ENCODE results near the gene SPR. TPM values are rescaled to one million over a fixed set of nuclear protein-coding genes. Genes with fewer than 3 reads are reported as not detected.
A peak's percentile ranks its signal among the peaks of the same experiment; 100 is the strongest.

The SPR gene
- polyA plus RNA-seq (ENCODE audit: insufficient read depth in 1 of 5, insufficient read length in 5 of 5, low replicate concordance in 1 of 5), result 1 to 10 TPM; 3.8 to 6.6 (median 6.3) TPM
- long read RNA-seq, donor 1, transcript SPR-201 (3 exons, 1,480 nt), result major isoform, 11 of 17 reads
- long read RNA-seq, donor 1, partial matches to known transcripts, result 6 of 17 reads
- long read RNA-seq, donor 1, other reads (novel, unspliced or antisense), result 0 of 17 reads
- long read RNA-seq, donor 2, partial matches to known transcripts, result 0 of 1 reads
- long read RNA-seq, donor 2, other reads (novel, unspliced or antisense), result 0 of 1 reads
- long read RNA-seq, donor 3, partial matches to known transcripts, result 0 of 2 reads
- long read RNA-seq, donor 3, other reads (novel, unspliced or antisense), result 0 of 2 reads
- long read RNA-seq, donor 4, partial matches to known transcripts, result 0 of 2 reads
- long read RNA-seq, donor 4, other reads (novel, unspliced or antisense), result 0 of 2 reads
- long read RNA-seq, donor 5, partial matches to known transcripts, result 0 of 3 reads
- long read RNA-seq, donor 5, other reads (novel, unspliced or antisense), result 0 of 3 reads
- long read RNA-seq, donor 6, partial matches to known transcripts, result 0 of 4 reads
- long read RNA-seq, donor 6, other reads (novel, unspliced or antisense), result 0 of 4 reads
- long read RNA-seq, donor 7, result 0 reads
- long read RNA-seq, donor 8, partial matches to known transcripts, result 0 of 4 reads
- long read RNA-seq, donor 8, other reads (novel, unspliced or antisense), result 0 of 4 reads

DNA sequence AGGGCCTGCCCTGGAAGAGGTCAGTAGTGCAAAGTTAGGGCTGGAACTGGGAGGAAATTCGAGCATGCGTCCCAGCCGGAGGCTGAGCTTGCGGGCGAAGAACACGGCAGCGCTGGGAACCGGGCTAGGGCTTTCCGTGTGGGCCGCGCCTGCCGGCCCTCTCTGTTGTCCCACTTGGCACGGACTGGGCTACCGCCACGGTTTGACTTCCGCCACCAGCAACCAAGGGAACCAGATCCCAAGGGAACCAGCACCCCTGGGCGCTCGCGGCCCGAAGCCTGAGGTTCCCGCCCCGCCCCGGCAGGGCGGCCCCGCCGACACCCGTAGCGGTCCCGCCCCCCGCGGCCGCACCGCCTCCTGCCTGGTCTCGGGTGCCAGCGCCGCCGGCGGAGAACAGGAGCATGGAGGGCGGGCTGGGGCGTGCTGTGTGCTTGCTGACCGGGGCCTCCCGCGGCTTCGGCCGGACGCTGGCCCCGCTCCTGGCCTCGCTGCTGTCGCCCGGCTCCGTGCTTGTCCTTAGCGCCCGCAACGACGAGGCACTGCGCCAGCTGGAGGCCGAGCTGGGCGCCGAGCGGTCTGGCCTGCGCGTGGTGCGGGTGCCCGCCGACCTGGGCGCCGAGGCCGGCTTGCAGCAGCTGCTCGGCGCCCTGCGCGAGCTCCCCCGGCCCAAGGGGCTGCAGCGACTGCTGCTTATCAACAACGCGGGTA, at the start of gene SPR:
Gene SPR, plus strand, starts transcription at position 377 of the 708 bp plus-strand sequence. Its CDS starts 25 bp downstream, at position 402.
- DNase-seq, result peak in 1 of 2 donors; percentile 37

DNA sequence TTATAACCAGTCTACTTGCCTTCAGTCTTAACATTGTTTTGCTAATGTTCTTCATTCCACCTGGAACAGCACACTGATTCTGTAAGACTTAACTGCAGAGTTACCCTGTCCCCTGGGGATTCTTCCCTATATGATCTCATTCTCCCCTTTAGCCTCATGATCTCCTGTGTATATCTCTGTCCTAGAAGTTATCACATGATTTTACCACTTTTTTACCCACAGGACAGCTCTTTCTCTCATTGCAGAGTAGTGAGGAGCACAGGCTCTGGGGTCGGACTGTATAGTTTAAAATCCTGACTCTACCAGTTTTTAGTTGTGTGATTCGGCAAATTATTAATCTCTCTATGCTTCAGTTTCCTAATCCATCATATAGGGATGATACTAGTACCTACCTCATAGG, 47.1 kb upstream of the SPR start:
- DNase-seq, result no peak

DNA sequence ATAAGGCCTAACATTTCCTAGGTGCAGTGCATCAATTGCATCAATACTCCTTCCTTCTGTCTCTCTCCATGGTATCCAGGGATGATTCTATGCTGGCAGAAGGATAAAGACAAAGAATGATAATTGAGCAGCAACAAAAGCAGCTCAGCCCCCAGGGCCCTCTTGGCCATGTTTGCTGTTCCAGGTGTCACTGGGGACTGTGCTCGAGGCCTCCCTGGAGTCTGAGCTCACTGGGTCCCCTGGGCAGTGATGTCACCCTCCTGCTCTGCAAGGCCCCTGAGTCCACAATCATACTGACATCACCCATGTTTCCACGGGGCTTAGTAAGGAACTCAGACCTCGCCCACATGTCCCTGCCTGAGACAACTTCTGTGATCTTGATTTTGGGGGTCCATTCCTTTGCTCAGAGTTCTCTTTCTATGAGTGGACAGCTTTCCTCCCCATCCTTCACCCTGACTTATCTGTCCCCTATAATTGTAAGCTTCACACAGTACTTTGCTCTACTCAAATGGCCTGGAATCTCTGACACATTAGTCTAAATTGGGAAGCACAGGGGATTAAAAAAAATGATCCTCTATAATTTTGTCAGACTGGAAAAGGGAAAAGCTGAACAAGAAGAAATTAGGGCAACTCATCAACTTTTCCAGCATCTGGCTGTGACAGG, 45.6 kb upstream of the SPR start:
- no peak for DNase-seq

DNA sequence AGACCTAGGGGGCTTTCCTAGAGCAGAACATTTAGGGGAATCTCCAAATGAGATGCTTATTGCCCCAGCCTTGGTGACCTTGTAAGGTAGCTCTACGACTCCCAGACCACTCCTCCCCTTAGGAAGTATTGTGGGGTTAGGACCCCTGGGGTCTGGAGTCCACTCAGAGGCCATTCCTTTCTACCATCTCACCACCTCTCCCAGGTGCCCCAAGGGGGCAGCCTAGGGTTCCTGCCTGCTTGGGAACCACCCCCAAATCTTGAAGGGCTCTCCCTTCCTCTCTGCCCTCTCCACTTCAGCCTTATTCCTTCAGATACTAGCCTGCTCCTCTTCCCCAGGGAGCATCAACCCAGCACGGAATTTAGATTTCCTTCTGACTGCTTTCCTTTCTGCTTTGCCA, 43.9 kb upstream of the SPR start:
- no peak for DNase-seq

DNA sequence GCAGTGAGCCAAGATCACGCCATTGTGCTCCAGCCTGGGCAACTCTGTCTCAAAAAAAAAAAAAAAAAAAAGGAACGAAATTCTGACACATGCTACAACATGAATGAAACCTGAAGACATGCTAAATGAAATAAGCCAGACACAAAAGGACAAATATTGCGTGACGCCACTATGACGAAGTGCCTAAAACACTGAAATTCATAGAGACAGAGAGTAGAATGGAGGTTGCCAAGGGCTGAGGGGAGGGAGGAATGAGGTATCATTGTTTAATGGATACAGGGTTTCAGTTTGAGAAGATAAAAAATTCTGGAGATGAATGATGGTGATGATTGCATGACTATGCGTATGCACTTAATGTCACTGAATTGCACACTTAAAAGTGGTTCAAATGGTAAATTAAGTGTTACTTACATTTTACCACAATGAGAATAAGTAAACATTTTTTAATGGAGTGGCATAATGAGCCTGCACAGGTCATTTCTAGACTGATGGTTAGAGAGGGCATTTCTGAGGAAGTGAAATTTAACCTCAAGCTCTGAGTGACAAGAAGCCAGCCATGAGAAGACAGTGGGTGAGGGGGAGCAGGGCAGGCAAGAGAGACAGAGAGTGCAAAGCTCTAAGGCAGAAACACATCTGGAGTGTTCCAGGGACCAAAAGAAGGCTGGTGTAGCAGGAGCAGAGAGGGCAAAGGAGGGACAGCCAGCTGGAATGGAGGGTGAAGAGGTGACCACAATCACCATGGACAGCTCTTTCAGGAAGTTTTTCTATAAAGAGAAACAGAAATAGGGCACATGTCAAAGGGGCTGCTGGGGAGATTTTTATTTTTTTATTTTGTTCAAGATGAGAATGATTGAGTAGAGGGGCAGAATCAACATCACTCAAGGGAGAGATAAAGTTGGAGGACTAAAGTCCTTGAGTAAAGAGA, 40.8 kb upstream of the SPR start:
- DNase-seq, result no peak

DNA sequence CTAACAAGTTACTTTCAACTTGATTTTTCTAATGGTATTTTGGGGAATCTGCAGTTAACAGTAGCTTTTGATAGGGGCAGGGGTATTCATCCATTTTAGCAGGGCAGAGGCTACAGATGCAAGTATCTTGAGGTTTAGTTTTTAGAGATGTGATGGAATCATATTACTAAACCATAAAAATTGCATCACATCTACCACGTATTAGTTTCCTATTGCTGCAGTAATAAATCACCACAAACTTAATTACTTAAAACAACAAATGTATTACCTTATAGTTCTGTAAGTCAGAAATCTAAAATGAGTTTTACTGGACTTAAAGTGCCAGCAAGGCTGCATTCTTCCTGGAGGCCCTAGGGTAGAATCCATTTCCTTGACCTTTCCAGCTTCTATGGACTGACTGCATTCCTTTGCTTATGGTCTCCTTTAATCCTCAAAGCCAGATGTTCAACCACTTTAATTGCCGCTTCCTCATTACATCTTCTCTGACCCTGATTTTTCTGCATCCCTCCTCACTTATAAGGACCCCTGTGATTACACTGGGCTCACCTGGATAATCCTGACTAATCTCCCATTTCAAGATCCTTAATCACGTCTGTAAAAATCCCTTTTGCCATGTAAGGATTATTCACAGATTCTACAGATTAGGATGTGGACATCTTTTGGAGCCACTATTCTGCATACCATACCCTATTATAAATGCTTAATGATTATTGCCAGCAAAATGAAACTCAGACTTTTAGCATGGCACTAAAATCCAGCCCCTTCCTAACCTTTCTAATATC, 39.5 kb upstream of the SPR start:
- DNase-seq, result no peak

DNA sequence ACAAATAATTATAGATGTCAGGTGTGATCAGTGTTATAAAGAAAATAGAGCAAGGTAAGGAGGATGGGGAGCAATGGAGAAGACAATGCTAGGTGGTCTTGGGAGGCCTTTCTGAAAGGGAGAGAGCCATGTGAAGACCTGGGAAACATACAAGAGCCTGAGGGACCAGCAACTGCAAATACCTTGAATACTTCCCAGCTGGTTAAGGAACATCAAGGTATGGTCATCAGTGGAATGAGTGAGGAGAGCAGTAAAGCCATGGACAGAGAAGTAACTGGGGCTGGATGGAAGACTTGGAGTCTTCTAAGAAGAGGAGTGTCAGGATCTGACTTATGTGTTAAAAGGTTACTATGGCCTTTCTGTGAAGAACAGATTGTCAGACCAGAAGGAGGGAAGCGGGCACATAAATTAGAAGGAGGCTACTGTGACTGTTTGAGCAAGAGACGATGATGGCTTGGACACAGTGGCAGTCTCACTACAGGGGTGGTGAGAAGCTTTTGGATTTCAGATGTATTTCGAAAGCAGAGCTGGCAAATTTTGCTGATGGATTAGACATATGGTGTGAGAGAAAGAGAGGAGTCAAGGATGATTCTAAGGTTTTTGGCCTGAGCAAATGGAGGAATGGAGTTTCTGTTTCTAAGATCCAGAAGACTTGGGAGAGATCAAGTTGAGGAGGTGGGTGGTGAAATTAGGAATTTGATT, 38.6 kb upstream of the SPR start:
- DNase-seq, result no peak

DNA sequence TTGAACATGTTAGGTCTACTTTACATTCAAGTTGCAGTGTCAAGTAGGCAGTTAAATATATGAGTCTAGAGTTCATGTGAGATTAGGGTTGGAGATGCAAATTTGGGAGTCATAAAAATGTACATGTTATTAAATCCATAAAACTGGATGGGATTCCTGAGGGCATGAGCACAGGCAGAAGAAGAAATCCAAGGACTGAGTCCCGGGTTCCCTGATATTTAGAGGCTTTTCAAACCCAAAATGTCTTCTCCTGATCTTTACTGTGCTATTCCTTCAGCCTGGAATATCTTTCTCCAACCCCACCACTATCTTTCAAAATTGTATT, 38.1 kb upstream of the SPR start:
- DNase-seq, result no peak

DNA sequence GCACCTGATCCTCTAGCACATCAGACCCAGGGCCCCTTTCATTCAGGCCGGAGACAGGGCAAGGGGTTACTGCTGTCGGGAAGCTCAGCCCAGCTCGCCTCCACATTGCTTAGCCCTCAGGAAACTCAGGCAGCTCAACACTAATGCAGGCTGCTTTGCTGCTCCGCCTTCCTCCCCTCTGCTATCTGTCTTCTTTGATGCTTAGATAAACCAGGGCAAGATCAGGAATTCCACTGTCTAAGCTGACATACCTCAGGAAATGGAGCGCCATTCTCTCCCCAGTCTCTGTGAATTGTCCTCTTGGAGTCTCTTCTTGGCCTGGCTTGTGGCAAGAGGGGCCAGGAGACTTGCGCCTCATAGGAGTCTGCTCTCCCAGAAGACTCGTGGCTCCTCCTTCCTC, 35.9 kb upstream of the SPR start:
- DNase-seq, result no peak

DNA sequence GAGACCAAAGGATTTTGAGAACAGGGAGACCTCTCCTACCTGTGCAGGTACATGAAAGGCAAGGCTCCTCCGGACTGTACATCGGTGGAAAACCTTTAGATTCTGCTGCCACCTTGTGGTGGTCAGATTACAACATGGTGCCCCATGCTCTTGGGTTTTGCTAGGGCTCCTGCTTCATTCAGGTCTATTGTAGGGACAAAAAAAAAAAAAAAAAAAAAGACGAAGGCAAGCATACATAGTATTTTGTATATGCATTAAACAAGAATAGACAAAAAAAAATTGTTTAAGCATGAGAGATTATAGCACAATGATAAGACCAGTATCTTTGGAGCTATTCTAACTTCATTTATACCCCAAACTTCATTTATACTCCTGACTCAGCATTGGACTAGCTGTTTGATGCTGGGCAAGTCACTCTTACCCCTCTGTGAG, 27.4 kb upstream of the SPR start:
- DNase-seq, result peak; percentile 35 to 59

DNA sequence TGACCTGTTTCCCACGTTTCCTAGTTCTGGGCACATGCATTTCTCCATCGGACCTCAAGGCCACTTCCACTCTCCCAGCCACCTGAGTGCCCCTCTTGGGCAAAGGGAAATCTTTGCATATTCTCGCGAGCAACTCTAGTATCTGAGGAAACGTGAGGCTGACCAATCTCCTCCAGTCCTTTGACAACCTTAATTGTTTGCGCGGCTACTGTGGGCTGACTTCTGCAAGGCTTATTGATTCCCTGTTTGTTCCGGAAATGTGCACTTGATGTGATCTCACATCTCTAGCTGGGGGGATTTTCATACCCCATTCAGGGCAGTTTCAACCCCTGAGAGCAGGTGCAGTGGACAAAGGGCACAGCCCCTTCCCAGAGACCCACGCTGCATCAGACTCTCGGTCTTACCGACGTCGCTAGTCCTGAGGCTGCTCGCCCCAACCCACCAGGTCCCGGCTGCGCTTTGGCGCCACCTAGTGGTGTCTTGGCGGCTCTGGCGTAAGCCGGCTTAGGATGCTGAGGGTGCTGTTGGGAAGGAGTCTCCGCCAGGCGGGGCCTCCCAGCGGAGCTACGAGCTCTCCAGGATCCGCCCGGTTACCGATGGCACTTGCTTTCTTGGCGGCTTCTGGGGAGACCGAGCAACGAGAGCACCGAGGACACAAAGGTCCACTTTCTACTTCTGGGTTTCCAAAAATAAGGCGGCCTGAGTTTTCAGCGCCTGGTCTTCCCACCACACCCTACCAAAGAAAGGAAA, 24.8 kb upstream of the SPR start:
- DNase-seq, result peak; percentile 84 to 86

DNA sequence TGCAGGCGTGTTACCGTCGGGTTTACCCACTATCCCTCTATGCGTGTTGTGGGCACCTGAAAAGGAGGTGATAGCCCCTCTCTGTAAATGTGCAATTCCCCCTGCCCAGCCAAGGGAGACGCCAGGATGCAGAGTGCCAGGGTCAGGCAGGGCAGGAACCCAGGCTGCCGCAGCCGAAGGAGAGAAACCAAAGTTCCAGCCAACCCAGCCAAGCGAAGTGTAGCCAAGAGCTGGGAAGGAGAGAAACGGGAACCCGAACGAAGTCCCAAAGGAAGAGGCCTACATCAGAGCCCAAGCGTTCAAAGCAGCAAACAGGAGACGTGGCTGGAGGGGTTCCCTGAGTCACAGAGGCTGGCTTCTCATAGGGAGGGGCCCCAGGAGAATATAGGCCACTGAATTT, 24.2 kb upstream of the SPR start:
- no peak for DNase-seq

DNA sequence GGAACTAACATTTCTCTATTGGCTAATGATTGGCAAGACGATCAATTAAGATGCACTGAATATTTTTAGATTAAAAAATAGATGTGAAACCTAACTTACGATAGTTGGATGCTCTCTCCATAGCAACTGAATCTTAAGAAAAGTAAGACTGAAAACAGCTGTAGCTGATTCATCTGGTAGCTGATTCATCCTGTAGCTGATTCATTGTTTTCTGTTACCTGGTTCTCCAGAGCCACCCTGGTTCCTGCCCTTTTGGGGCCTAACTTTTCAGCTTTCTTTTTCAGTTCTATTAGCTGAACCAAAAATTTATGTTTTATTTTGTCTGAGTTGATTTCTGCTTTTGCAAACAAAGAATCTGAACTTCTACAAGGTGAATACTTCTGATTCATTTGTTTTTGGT, 22.7 kb upstream of the SPR start:
- DNase-seq, result no peak

DNA sequence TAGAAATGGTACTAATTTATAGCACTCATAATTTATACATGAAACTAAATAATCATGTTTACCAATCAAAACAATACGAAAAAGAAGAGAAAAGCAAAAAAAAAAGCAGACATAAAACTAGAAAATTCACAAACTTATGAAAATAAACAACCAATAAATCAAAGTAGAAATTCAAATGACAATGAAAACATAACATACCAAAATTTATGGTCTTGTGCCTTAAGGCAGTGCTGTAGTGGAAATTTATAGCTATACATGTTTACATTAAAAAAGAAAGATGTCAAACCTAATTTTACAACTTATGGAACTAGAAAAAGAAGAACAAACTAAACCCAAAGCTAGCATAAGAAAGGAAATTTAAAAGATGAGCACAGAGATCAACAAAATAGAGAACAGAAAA, 16.1 kb upstream of the SPR start:
- no peak for DNase-seq

DNA sequence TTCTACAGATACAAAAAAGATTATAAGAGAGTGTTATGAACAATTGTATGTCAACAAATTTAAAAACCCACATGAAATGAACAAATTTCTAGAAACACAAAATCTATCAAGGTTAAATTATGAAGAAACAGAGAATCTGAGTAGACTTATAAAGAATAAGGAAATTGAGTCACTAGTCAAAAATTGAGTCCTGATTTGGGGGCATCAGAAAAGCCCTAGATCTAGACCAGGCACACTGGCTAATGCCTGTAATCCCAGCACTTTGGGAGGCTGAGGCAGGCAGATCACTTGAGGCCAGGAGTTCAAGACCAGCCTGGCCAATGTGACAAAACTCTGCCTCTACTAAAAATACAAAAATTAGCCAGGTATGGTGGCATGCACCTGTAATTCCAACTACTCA, 15.3 kb upstream of the SPR start:
- no peak for DNase-seq

DNA sequence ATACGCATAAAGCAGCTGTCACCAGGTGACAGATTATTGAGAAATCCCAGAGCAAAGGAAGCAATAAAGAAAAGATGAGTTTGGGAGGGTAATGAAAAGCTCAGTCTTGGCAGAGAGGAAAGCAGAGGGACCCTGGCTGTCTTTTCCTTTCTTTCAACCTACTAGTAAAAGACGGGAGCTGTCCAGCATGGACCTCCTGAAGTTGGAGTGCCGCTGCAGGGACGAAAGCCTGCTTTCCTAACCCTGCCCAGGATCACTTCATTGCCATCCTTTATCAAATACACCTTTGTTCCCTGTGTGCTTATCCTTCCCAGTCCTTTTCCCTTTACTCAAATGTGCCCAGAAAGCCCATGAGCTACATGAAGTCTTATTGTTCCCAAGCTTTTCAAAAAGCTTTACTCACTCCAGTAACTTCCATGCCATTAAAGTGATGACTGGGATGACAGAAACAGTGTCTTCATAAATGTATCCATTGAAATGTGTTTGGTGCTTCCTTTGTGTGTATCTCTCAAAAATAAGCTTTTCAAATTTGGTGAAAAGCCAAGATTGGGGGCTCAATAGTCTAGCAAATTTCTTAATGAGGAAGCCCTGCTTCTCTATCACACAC, 3.7 kb upstream of the SPR start:
- DNase-seq, result no peak

DNA sequence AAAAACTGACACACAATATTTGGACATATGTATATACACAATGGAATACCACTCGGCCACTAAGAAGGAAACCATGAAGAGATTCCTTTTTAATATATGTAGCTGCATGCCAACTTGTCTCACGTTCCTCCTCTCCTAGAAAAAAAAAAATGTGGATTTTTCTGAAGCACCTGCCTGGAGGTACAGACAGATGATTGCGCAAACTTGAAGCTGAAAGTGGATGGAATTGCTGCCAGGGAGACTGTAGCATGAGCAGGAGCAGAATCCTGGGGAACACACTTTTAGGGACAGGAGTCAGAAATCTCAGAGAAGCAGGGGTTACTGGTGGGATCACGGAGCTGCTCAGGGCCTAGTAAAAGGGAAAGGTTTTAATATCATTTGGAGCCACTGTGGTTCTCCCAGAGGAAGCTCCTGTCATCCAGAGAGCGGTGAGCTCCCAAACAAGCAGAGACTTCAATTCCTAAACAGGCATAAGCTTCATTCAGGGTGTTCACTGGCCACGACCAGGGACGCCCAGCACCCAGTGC, 640 bp upstream of the SPR start:
- DNase-seq, result no peak
